ENCODE results near the gene INPP5J.
A peak's percentile ranks its signal among the peaks of the same experiment; 100 is the strongest.
"Not testable (repeated sequence)": the region's sequence is repeated elsewhere in the genome, so short reads cannot be mapped to it uniquely, and the experiment has no call there.

Gene INPP5J

DNA sequence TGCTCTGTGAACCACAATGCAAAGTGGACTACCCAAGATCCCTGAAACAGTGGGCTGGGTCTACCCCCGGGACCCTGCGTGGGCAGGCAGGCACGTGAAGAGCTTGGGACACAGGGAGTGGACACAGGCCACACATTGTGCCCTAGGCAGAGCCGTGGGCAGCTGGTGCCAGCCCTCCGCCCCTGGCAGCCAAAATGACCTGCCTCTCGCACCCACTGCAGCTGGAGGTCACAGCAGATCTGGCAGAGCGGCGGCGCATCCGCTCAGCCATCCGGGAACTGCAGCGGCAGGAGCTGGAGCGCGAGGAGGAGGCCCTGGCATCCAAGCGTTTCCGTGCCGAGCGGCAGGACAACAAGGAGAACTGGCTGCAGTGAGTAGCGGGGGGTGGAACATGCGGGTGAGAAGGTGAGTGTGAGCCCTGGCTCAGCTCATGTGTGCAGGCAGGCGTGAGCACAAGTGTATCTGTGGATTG, 35.0 kb upstream of the INPP5J start:
- no peak for DNase-seq

DNA sequence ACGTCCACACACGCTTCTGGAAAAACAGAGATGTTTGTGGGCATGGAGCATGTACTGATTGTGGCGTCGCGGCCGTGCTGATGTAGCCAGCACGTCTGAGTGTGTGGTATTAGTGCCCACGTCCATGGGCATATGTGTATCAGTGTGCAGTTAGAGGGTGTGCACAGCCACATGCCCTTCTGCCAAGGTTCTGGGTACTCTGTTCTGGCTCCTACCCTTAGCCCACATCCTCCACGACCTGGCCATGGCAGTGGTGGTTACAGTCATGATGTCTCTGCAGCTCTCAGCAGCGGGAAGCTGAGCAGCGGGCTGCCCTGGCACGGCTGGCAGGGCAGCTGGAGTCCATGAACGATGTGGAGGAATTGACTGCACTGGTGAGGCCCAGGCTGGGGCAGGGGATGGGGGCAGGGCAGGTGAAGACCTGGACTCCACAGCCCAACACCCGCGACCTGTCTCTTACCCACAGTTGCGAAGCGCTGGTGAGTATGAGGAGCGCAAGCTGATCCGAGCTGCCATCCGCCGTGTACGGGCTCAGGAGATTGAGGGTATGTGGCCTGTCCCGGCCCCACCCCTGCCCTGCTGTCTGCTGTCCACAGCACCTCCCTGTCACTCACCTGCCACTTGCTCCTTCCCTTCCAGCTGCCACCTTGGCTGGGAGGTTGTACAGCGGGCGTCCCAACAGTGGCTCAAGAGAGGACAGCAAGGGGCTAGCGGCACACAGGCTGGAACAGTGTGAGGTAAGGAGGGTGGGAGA, 34.4 kb upstream of the INPP5J start:
- no peak for DNase-seq

DNA sequence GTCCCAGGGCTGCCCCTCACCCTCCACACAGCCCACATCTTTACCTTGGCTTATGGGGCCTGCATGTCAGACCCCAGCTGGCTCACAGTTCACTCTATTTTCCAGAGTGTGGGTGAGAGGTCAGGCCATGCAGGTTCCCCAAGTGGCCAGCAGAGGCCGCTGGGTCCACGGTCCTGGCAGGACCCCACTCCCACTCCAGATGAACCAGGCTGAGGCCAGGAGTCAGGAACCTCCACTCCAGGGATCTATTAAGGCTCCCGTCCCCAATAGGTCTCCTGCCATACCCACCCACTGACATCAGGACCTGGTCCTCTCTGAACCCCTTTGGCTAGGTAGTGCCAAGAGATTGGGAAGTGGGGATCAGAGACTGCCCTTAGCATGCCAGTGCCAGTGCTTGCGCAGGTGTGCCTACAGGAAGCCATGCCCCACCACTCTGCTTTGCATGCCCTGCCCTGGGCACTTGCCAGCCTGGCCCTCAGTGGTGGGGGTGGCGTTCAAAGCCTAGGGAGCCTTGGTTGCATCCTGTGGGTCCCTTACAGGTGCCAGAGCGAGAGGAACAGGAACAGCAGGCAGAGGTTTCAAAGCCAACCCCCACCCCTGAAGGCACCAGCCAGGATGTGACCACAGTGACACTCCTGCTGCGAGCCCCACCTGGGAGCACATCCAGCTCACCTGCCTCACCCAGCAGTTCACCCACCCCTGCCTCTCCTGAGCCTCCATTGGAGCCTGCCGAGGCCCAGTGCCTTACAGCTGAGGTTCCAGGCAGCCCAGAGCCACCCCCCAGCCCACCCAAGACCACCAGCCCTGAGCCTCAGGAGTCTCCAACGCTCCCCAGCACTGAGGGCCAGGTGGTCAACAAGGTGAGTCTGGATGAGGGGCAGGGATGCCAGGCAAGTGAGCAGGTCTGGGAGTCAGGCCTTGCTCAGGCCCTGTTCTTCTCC, 33.3 kb upstream of the INPP5J start:
- peak; percentile 30 for DNase-seq

DNA sequence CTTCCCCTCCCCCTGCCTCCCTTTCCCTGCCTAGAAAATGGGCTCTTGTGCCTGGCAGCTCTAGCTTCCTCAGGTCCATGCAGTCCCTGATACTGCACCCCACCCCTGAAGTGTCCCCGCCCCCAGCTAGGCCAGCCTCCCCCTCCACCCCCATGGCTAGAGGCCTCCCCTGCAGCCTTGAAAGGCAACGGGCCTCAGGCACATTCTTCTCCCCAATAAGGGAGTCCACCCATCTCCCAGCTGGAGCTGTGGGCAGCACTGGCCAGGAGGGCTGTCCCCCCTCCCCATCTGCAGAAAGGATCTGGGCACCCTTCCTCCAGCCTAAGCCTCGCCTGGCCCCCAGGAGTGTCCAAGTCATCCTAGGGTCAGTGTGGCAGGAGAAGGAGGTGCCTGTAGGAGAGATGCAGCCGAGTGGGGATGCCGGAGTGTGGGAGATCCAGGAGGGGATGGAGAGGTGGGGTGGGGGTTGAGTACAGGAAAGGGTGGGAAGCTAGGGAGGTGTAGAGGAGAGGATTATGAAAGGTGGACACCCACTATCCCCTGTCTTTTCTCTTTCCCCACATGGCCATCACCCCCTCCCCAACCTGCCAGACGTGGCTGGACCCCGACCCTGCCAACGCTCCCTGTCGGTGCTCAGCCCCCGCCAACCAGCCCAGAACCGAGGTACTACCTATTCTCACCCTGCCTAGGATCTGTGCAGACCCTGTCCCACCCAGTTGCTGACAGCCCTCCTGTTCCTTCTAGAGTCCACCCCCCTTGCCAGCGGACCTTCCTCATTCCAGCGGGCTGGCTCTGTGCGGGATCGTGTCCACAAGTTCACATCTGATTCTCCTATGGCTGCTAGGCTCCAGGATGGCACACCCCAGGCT, 32.3 kb upstream of the INPP5J start:
- DNase-seq, result no peak

DNA sequence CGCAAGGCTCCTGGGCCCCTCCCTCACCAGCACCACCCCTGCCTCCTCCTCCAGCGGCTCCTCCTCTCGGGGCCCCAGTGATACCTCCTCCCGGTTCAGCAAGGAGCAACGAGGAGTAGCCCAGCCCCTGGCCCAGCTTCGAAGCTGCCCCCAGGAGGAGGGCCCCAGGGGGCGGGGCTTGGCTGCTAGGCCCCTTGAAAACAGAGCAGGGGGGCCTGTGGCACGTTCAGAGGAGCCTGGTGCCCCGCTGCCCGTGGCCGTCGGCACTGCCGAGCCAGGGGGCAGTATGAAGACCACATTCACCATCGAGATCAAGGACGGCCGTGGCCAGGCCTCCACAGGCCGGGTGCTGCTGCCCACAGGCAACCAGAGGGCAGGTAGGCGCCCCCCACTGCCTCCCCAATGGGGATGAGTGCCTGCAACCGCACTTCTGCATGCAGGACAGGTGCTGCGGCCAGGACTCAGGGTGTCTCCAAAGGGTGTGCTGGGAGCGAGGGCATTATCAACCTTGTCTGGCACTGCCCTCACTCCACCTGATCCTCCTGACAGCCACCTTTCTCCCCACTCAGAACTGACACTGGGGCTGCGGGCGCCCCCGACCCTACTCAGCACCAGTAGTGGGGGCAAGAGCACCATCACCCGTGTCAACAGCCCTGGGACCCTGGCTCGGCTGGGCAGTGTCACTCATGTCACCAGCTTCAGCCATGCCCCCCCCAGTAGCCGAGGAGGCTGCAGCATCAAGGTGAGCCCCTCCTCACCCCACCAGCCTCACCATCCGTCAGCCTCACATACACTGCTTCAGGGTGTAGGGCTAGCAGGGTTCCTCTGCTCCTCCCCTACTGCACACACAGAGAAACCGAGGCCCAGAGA, 31.4 kb upstream of the INPP5J start:
- DNase-seq, result no peak

DNA sequence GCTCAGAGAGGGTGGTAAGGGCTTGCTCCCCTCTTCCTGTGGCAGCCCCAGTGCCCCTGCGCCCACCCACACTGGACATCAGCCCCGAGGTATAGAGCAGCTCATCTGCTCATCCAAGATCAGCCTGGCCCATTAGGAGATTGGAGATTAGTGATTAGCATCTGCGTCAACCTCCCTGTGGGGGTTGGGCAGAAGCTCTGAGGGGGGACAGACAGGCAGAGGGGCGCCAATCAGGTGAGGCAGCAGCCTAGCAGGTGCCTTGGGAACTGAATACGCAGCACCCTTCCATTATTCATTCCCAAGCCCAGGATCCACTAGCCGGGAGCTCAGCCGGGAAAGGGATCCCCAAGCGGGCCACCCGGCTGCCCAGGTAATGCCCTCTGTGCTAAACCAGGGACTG, 30.6 kb upstream of the INPP5J start:
- DNase-seq, result no peak

DNA sequence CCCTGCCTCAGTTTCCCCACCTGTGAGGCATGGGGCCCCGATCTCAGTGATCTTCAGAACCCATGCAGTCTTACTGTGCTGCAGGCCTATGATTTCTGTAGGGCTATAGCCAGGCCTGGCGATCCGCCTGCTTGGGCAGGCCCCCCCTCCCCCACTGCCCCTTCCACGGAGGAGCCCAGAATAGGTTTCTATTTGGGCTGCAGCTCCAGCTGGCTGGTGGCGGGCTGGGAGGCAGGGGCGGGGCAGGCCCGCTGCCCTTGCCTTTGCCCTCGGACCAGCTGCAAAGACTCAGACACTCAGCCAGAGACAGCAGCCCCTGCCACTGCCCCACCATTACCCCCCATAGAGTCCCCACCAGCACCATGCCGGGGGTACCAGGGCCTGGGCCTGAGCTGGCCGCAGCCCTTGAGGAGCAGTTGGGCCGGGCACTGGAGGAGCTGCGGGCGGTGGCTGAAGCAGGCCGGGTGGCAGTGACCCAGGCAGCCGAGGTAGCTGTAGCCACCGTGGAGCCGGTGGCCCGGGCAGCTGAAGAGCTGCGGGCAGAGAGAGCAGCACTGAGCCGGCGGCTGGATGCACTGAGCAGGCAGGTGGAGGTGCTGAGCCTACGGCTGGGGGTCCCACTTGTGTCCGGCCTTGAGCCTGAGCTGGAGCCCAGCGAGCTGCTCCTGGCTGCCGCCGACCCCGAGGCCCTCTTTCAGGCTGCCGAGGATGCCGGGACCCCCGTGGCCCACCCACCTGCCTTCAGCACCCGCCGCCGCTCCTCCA, 29.5 kb upstream of the INPP5J start:
- no peak for DNase-seq

DNA sequence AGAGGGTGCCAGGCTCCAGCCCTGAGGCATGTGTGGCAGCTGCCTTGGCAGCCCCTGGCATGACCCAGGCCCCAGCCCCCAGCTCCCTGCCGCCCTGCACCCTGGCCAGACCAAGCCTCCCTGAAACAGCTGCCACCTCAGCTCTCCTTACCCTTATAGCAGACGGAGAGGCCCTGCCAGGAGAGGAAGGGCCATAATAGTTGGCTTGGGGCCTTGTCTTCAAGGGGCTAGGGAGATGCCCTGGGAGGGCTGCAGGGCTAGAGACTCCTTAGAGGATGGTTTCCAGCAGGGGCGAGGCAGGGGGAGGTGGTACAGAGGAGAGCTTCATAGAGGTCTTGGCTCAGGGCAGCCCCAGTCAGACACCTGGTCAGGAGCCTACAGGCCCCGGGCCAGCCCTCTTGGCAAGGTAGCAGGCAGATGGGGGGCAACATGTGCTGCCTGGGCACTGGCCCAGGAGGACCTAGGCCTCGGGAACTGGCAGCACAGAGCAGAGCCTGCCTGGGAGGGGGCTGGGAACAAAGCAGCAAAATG, 28.7 kb upstream of the INPP5J start:
- DNase-seq, result no peak

DNA sequence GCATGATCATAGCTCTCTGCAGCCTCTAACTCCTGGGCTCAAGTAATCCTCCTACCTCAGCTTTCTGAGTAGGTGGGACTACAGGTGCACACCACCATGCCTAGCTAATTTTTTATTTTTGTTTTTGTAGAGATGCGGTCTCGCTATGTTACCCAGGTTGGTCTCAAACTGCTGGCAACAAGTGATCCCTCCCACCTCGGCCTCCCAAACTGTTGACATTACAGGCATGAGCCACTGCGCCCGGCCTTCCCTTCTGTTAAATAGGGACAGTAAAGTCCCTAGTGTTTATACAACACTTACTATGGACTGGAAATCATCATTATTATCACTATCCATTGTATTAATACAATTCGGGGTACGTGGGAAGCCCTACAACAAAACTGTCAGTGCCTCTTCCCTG, 28.0 kb upstream of the INPP5J start:
- no peak for DNase-seq

DNA sequence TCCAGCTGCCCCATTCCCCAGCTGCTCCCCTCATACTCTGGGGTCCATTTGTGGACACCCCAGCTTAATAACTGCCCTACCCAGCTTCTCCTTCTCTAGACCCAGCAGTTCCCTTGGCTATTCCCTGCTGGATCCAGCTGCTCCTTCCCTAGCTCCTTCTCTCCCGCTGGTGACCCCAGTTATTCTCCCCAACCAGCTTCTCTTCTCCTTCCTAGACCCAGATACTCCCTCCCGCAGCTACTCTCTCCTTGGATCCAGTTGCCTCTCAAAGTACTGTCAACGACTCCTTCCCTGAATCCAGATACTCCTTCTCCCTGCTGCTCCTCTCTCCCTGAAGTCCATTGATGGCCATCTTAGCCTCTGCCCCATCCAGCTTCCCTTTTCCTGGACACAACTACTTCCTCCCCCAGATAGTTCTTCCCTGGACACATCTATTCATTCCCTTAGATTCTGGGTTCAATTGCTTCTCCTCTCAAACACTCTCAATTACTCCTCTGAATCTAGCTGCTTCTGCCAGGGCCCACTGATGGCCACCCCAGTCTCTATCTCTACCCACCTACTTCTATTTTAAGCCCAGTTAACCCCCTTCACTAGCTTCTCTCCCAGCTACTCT, 27.0 kb upstream of the INPP5J start:
- no peak for DNase-seq

DNA sequence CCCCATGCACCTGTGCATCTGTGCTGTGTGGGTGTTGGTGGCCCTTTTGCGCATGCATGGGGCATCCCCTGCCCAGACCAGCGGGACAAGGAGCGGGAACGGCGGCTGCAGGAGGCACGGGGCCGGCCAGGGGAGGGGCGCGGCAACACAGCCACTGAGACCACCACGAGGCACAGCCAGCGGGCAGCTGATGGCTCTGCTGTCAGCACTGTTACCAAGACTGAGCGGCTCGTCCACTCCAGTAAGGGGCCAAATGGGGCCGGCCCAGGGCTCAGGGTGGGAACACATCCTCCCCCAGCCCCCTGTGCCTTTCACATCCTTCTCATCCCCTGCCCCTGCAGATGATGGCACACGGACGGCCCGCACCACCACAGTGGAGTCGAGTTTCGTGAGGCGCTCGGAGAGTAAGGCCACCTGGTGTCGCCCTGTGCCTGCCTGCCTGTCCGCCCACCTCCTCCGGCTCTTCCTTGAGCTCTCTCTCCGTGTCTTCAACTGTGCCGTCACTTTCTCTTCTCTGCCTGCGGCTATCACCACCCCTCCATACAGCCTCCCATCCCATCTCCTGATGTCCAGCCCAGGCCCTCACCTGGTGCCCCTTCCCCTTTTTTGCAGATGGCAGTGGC, 26.0 kb upstream of the INPP5J start:
- no peak for DNase-seq

DNA sequence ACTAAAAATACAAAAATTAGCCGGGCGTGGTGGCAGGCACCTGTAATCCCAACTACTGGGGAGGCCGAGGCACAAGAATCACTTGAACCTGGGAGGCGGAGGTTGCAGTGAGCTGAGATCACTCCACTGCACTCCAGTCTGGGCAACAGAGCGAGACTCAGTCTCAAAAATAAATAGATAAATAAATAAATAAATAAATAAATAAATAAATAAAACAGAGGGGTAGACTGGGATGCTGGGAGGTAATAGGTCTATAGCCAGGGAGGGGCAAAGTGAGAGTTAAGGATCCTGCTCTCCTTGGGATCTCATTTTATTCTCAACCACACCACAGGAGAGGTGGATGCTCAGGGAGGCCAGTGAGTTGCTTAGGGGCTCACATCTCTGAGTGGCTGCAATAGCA, 25.2 kb upstream of the INPP5J start:
- not testable (repeated sequence) for DNase-seq

DNA sequence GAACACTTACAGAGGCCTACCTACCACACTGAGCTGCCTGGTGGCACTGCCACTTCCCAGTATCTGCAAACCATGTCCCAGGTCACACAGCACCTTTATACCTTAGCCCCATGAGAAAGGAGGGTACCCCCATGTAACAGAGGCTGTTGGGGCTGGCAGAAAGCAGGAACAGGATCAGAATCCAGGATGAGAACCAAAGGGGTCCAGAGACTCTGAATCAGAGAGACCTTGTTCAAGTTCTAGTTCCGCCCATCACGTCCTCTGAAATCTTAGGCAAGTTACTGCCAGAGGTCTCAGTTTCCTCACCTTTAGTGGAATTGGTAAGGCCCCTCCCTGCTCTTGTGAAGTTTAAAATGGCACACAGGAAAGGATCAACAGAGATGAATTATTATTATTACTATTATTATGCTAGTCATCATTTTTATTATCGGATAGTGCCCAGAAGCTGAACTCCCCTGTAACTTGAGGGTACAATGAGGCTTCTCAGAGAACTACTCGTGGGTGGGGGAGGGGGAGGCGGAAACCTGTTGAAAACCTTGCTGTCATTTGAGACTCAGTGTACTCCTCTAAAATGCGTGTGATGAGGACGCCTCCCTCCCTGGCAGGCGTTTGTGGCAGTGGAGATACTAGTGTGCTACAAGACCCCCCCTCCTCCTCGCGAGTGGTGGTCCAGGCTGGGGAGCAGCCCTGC, 24.7 kb upstream of the INPP5J start:
- no peak for DNase-seq

DNA sequence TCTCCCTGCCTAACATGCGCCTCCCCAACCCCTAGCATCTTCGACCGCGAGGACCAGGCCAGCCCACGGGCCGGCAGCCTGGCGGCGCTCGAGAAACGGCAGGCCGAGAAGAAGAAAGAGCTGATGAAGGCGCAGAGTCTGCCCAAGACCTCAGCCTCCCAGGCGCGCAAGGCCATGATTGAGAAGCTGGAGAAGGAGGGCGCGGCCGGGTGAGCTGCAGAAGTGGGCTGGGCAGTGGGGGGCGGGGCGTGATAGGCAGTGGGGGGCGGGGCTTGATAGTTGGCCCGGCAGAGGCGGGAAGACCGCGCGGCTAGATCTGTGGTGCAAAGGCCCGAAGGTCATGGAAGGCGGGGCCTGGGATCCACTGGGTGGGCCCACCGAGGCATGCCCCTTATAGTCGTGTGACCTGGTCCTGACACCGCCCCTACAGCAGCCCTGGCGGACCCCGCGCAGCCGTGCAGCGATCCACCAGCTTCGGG, 24.1 kb upstream of the INPP5J start:
- no peak for DNase-seq

DNA sequence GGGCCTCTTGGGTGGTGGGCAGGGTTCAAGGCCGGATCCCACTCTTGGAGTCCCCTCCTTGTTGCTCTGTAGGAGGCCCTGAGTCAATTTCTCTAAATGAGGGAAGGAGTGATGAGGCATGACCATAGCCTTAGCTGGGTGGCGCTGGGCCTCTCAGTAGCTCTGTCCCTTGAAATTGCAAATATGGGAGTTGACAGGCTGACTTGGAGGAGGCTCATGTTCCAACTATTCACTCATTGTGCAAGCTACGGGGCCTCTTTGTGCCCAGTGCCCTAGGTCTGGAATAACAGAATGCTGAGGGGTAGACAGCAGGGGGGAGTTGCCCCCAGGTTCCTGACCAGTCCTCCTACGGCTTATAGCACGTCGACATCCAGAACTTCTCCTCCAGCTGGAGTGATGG, 23.4 kb upstream of the INPP5J start:
- DNase-seq, result peak; percentile 39

DNA sequence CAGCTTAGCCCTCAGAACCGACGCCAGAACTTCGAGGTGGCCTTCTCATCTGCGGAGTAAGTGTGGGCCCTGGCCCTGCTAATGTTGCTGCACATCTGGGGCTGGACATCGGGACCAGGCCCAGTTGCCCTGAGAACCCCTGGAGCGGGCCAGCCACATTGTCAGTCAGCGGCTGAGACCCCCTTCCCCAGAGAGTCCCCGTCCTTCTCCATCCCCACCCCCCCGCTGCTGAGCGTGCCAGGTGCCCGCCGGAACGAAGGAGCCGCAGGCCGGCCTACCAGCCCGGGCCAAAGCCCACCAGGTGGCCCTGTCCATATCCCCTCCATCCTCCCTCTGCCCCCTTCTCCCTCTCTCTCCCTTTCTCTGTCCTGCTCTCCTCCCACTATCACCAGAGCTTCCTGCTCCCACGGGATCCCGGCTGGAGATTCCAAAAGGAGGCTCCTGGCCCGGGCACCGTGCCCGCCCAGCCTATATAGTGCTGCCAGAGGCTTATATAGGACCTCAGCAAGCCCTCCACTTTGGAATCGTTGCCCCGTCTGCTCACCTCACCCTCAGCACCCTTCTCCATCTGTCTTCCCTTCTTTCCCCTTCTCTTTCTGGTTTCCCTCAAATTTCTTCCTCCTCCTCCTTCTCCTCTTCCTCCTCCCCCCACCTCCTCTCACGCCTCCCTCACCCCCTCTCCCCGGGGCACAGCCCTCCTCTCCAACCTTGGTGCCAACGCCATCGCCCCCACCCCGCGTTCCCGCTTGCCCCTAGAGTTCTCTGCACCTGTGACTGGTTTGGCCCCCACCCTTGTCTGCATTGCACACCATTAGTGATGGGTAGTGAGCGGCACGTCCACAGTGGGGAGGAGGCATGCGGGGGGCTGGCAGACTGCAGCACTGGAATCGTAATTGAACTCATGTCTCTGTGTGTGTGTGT, 22.7 kb upstream of the INPP5J start:
- no peak for DNase-seq

DNA sequence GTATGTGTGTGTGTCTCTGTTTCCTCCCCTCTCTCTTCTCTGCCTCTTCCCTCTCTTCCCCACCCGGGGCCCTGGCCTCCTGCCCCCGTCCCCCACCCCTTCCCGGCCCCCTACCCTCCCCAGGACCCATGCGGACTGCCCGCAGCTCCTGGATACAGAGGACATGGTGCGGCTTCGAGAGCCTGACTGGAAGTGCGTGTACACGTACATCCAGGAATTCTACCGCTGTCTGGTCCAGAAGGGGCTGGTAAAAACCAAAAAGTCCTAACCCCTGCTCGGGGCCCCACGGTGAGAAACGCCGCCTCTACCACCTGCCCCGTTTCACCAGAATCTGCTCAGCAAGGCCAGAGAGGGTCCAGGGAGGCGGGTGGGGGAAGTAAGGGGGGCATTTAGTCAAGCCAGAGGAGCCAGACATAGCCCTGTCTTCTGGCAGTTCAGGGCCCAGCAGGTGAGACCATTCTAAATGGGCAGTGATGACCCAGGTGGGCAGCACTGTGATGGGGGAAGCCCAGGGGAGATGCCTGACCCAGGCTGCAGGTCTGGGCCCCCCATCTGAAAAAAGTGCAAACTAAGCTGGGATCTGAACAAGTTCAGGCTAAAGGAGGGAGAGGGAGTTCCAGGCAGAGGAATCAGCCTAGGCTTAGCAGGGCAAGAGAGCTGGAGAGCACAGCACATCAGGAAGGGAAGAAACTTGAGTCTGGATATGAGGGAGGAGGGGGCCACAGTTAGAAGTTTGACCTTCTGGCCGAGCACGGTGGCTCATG, 21.8 kb upstream of the INPP5J start:
- no peak for DNase-seq
